ENCODE results near the gene GPR34.

DNA sequence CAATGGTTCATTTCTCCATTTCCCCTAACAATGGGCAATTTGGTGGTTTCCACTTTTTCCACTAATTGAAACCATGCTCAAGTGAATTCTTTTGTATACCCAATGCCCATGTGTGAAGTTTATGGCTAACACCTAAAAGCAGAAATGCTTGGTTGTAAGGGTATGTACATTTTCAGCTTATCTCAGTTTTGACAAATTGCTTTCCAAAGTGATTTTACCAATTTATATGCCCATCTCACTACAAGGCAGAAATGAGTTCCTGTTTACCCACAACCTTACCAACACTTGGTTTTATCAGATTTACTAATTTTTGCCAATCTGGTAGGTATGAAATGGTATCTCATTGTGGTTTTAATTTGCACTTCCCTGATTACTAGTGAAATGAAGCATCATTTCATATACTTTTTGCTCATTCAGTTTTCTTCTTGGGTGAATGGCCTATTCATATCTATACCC, 14.8 kb downstream of the GPR34 start:
- TF ChIP-seq, protein P1, sequence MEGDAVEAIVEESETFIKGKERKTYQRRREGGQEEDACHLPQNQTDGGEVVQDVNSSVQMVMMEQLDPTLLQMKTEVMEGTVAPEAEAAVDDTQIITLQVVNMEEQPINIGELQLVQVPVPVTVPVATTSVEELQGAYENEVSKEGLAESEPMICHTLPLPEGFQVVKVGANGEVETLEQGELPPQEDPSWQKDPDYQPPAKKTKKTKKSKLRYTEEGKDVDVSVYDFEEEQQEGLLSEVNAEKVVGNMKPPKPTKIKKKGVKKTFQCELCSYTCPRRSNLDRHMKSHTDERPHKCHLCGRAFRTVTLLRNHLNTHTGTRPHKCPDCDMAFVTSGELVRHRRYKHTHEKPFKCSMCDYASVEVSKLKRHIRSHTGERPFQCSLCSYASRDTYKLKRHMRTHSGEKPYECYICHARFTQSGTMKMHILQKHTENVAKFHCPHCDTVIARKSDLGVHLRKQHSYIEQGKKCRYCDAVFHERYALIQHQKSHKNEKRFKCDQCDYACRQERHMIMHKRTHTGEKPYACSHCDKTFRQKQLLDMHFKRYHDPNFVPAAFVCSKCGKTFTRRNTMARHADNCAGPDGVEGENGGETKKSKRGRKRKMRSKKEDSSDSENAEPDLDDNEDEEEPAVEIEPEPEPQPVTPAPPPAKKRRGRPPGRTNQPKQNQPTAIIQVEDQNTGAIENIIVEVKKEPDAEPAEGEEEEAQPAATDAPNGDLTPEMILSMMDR (IDR thresholded peaks at IDR 0.05; ENCODE audit: low read depth, low read length, missing input control): no peak
- TF ChIP-seq TAF1 (conservative IDR thresholded peaks at IDR 0.05) (no peak), HNF4A (conservative IDR thresholded peaks at IDR 0.05) (no peak), FOXA1 (IDR thresholded peaks at IDR 0.05) (no peak), SP1 (IDR thresholded peaks at IDR 0.05) (no peak), EGR1 (IDR thresholded peaks at IDR 0.05; ENCODE audit: low read depth in 2 of 2) (no peak), RAD21 (IDR thresholded peaks at IDR 0.05) (no peak), GABPA (IDR thresholded peaks at IDR 0.05 in 1 of 2, conservative IDR thresholded peaks at IDR 0.05 in 1 of 2) (no peak), NR2F2 (IDR thresholded peaks at IDR 0.05) (no peak), RXRA (IDR thresholded peaks at IDR 0.05) (no peak), JUND (IDR thresholded peaks at IDR 0.05) (no peak)
- TF ChIP-seq, protein P2, sequence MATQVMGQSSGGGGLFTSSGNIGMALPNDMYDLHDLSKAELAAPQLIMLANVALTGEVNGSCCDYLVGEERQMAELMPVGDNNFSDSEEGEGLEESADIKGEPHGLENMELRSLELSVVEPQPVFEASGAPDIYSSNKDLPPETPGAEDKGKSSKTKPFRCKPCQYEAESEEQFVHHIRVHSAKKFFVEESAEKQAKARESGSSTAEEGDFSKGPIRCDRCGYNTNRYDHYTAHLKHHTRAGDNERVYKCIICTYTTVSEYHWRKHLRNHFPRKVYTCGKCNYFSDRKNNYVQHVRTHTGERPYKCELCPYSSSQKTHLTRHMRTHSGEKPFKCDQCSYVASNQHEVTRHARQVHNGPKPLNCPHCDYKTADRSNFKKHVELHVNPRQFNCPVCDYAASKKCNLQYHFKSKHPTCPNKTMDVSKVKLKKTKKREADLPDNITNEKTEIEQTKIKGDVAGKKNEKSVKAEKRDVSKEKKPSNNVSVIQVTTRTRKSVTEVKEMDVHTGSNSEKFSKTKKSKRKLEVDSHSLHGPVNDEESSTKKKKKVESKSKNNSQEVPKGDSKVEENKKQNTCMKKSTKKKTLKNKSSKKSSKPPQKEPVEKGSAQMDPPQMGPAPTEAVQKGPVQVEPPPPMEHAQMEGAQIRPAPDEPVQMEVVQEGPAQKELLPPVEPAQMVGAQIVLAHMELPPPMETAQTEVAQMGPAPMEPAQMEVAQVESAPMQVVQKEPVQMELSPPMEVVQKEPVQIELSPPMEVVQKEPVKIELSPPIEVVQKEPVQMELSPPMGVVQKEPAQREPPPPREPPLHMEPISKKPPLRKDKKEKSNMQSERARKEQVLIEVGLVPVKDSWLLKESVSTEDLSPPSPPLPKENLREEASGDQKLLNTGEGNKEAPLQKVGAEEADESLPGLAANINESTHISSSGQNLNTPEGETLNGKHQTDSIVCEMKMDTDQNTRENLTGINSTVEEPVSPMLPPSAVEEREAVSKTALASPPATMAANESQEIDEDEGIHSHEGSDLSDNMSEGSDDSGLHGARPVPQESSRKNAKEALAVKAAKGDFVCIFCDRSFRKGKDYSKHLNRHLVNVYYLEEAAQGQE (IDR thresholded peaks at IDR 0.05): no peak
- TF ChIP-seq, protein P3, sequence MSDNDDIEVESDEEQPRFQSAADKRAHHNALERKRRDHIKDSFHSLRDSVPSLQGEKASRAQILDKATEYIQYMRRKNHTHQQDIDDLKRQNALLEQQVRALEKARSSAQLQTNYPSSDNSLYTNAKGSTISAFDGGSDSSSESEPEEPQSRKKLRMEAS (IDR thresholded peaks at IDR 0.05): no peak
- TF ChIP-seq, protein P4, sequence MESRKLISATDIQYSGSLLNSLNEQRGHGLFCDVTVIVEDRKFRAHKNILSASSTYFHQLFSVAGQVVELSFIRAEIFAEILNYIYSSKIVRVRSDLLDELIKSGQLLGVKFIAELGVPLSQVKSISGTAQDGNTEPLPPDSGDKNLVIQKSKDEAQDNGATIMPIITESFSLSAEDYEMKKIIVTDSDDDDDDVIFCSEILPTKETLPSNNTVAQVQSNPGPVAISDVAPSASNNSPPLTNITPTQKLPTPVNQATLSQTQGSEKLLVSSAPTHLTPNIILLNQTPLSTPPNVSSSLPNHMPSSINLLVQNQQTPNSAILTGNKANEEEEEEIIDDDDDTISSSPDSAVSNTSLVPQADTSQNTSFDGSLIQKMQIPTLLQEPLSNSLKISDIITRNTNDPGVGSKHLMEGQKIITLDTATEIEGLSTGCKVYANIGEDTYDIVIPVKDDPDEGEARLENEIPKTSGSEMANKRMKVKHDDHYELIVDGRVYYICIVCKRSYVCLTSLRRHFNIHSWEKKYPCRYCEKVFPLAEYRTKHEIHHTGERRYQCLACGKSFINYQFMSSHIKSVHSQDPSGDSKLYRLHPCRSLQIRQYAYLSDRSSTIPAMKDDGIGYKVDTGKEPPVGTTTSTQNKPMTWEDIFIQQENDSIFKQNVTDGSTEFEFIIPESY (IDR thresholded peaks at IDR 0.05): no peak

Data from liver (tissue), 3 donors.